Right lobe of liver (tissue), 6 donors: ENCODE results near the gene HBZ. TPM values are rescaled to one million over a fixed set of nuclear protein-coding genes. Genes with fewer than 3 reads are reported as not detected.
"Not testable (repeated sequence)": the region's sequence is repeated elsewhere in the genome, so short reads cannot be mapped to it uniquely, and the experiment has no call there.

Experiments
- ATAC-seq, 4 donors: fragments of 200-7000 bp; cut with Tn5 transposase; one replicate each; pipeline ENCODE4 v1.9.1; 2020; ENCODE audit warnings: mild to moderate bottlenecking in 4 of 4, moderate library complexity in 4 of 4
- DNase-seq, 3 donors: peaks; one replicate each; pipeline ENCODE4 v3.0.0-alpha.2; 2020
- H3K27ac ChIP-seq, 3 donors: fragments of 200-600 bp; one replicate each; pipeline ENCODE4 v1.8.0; 2022
- H3K27me3 ChIP-seq, 2 donors: fragments of 200-600 bp; one replicate each; pipeline ENCODE4 v1.8.0; 2022
- H3K36me3 ChIP-seq, 4 donors: fragments of 200-600 bp; sonication (generic) in 1 of 4; one replicate each; pipeline versions ENCODE4 v1.5.1 to v1.8.0; 2017 to 2022; ENCODE audit warnings: control low read depth in 1 of 4
- H3K4me1 ChIP-seq, 4 donors: fragments of 200-600 bp; sonication (generic) in 1 of 4; one replicate each; pipeline versions ENCODE4 v1.5.1 to v1.8.0; 2017 to 2022; ENCODE audit warnings: control low read depth in 1 of 4
- H3K4me3 ChIP-seq, 3 donors: fragments of 200-600 bp; one replicate each; pipeline ENCODE4 v1.8.0; 2022
- H3K9me3 ChIP-seq, 4 donors: fragments of 200-600 bp; sonication (generic) in 1 of 4; one replicate each; pipeline versions ENCODE4 v1.5.1 to v1.8.0; 2017 to 2022; ENCODE audit warnings: control low read depth in 1 of 4
- POLR2A ChIP-seq: fragments of 450-650 bp; IDR thresholded peaks from one replicate; pipeline ENCODE4 v1.6.1; 2017; ENCODE audit warnings: antibody characterized with exemption, mild to moderate bottlenecking
- WGBS: methylation state at CpG from one replicate; pipeline ENCODE4 v1.1.6; 2018; ENCODE audit warnings: low coverage, low lambda C conversion rate; ENCODE audit not compliant: insufficient coverage; ENCODE audit errors: missing lambda C conversion rate; 5-methylcytosine and 5-hydroxymethylcytosine counted together
- intact Hi-C, 2 donors: fragments of 100-400 bp; cut with DNase I; formaldehyde crosslinking; loops; one replicate each; pipeline versions ENCODE4 v1.11.2 to v1.14.1; 2022
- total RNA-seq, 6 experiments: library from RNA; depleted of rRNA in 2 of 6; stranded (reverse); fragments of >200 nt in 2 of 6; fragmentation: NEBNext Ultra II Directional in 3 of 6; extraction: Animal tissue kit (Norgen Biotek cat#: 25700) in 3 of 6; gene quantifications; one replicate each; pipeline versions ENCODE4 v1.1.0 to v1.2.4, GENCODE V29; 2016 to 2023
- TF ChIP-seq, protein P1 (sequence below), 4 donors: fragments of 200-600 bp in 3 of 4; fragments of 450-650 bp in 1 of 4; IDR thresholded peaks; one replicate each; pipeline versions ENCODE4 v1.5.1 to v1.8.0; 2016 to 2022; ENCODE audit warnings: antibody characterized with exemption in 4 of 4, mild to moderate bottlenecking in 2 of 4
- donor health status: DM: no; HTN: yes; CAD: no.
- donor health status: DM: no; HTN: no; CAD: no.
- donor health status: DM: no; HTN: no; CAD: no.
- donor health status: DM: no; HTN: yes; CAD: no.
- donor health status: DM: no; HTN: yes; CAD: no.

HBZ gene
- total RNA-seq, 6 experiments from 2014 or later: 0.81 TPM; not detected in 5

DNA sequence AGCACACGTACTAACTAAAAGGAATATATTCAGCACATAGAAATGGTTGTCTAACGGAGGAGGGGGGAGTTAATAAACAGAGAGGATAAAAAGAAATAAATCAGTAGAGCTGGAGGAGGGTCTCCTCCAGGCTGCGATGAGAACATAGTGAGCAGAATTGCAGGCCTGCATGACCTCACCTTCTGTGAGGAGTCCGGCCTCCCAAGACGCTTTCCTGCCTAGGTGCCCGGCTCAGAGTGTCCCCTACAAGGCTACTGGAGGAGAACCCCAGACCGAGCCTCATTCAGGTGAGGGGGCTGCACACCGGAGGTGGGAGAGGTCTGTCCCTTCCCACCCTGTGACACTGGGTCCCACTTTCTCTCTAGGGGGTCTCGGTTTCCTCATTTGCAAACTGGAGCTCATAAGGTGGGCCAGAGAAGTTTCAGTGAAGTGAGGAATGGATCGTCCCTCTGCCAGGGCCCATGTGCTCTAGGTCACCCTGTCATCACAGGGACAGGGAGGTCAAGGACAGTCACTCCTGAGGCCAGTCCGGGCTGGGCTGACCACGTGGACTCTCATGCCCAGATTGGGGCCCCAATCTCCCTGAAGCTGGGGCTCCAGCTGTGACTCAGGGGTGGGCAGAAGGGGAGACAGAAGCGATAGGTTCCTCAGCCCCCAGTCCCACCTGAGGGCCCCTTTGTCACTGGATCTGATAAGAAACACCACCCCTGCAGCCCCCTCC, 10.0 kb downstream of the HBZ start:
- no peak overlapping the region for H3K4me3 ChIP-seq
- no peak for TF ChIP-seq POLR2A
- TF ChIP-seq, protein P1, sequence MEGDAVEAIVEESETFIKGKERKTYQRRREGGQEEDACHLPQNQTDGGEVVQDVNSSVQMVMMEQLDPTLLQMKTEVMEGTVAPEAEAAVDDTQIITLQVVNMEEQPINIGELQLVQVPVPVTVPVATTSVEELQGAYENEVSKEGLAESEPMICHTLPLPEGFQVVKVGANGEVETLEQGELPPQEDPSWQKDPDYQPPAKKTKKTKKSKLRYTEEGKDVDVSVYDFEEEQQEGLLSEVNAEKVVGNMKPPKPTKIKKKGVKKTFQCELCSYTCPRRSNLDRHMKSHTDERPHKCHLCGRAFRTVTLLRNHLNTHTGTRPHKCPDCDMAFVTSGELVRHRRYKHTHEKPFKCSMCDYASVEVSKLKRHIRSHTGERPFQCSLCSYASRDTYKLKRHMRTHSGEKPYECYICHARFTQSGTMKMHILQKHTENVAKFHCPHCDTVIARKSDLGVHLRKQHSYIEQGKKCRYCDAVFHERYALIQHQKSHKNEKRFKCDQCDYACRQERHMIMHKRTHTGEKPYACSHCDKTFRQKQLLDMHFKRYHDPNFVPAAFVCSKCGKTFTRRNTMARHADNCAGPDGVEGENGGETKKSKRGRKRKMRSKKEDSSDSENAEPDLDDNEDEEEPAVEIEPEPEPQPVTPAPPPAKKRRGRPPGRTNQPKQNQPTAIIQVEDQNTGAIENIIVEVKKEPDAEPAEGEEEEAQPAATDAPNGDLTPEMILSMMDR (IDR thresholded peaks at IDR 0.05): no peak

DNA sequence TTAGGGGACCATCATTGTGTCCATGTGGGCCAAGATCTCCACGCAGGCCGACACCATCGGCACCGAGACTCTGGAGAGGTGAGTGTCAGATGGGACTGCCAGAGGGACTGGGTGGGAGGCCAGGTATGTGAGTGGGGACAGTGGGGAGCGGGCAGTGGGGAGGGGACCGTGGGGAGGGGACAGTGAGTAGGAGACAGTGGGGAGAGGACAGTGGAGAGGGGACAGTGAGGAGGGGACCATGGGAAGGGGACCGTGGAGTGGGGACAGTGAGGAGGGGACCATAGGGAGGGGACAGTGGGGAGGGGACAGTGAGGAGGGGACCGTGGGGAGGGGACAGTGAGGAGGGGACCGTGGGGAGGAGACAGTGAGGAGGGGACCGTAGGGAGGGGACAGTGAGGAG, 10.7 kb downstream of the HBZ start:
- H3K9me3 ChIP-seq, DNase-seq, H3K4me1 ChIP-seq, intact Hi-C loops, H3K4me3 ChIP-seq, ATAC-seq, H3K27ac ChIP-seq, H3K36me3 ChIP-seq: not testable (repeated sequence)
- H3K27me3 ChIP-seq: peaks cover 13 to 31% of the 10 kb centered on the region in 2 donors
- 82% methylated on average over 10 of the region's 10 CpGs for WGBS

More for the DNA sequence above, 10.0 kb downstream of the HBZ start:
- peaks cover 0 to 7% (median 0%) of the 10 kb centered on the region in 4 donors for H3K4me1 ChIP-seq
- H3K27me3 ChIP-seq: peaks cover 13 to 24% of the 10 kb centered on the region in 2 donors
- WGBS: 87% methylated on average over 8 of the region's 13 CpGs
- ATAC-seq: no peak
- intact Hi-C loops: no loop called here
- no peak overlapping the region for H3K27ac ChIP-seq
- H3K36me3 ChIP-seq: no peaks in the 10 kb centered on the region
- no peak for DNase-seq
- no peaks in the 10 kb centered on the region for H3K9me3 ChIP-seq

DNA sequence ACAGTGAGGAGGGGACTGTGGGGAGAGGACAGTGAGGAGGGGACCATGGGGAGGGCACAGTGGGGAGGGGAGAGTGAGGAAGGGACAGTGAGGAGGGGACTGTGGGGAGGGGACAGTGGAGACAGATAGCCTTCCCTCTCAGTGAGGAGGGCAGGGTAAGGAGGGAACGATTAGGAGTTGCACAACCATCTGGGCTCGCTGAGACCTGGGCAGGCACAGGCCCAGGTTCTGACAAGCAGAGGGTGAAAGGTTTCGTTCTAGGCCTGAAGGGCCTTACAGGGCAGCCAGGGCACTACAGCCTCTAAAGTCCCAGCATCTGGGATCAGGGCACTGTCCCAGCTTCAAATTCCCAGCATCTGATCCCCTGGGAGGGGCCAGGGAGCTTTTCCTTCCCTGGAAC, 11.3 kb downstream of the HBZ start:
- H3K9me3 ChIP-seq, H3K4me1 ChIP-seq, H3K4me3 ChIP-seq, H3K36me3 ChIP-seq, DNase-seq, H3K27ac ChIP-seq, intact Hi-C loops: not testable (repeated sequence)
- peaks cover 13 to 37% of the 10 kb centered on the region in 2 donors for H3K27me3 ChIP-seq
- no CpG with 5 or more reads among the region's 3 CpGs for WGBS
- ATAC-seq: peak; percentile 66 to 97 (median 85)

DNA sequence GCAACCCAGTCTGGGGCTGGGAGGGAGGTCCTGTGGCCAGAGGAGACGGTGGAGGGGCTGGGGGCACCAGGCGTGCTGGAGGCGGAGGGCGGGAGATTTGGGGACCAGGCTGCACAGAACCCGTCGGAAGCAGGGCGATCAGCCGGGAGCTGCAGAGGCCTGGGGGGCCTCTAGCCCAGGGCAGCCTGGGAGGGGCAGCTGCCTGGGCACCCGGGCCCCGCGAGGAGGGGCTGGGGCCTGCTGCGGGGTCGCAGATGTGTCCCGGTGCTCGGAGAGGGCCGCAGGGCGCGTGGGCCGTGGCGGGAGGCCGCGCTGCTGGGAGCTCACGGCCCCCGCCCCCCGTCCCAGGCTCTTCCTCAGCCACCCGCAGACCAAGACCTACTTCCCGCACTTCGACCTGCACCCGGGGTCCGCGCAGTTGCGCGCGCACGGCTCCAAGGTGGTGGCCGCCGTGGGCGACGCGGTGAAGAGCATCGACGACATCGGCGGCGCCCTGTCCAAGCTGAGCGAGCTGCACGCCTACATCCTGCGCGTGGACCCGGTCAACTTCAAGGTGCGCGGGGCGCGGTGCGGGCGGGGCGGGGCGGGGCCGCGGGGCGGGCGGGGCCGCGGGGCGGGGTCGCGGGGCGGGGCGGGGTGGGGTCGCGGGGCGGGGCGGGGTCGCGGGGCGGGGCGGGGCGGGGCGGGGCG, 11.8 kb downstream of the HBZ start:
- intact Hi-C loops: not testable (repeated sequence)
- peaks cover 13 to 40% of the 10 kb centered on the region in 2 donors for H3K27me3 ChIP-seq

DNA sequence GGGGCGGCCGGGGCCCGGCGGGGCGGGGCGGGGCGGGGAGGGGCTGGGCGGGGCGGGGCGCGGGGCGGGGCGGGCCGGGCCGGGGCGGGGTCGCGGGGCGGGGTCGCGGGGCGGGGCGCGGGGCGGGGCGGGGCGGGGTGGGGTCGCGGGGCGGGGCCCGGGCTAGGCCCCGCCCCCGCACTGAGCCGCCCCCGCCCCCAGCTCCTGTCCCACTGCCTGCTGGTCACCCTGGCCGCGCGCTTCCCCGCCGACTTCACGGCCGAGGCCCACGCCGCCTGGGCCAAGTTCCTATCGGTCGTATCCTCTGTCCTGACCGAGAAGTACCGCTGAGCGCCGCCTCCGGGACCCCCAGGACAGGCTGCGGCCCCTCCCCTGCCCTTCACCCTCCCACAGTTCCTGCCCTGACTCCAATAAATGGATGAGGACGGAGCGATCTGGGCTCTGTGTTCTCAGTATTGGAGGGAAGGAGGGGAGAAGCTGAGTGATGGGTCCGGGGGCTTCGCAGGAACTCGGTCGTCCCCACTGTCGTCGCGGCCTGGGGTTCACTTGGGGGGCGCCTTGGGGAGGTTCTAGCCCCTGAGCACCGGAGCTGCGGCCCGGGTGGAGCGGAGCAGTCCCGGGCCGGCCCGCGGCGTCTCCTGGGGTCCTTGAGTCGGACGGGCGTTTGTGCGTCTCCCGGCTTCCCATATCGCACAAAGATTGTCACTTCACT, 12.5 kb downstream of the HBZ start:
- TF ChIP-seq, protein P1 (IDR thresholded peaks at IDR 0.05): no peak
- no peak for TF ChIP-seq POLR2A
- Histone ChIP-seq H3K36me3 (no peaks in the 10 kb centered on the region), H3K4me1 (peaks cover 0 to 7% (median 0%) of the 10 kb centered on the region in 4 donors), H3K4me3 (no peak overlapping the region), H3K9me3 (no peaks in the 10 kb centered on the region), H3K27me3 (peaks cover 13 to 40% of the 10 kb centered on the region in 2 donors), H3K27ac (no peak overlapping the region)
- 0% methylated on average over 8 of the region's 77 CpGs for WGBS
- DNase-seq: no peak
- no peak for ATAC-seq
- intact Hi-C loops: no loop called here

More for the DNA sequence above, 11.8 kb downstream of the HBZ start:
- H3K36me3 ChIP-seq, H3K4me3 ChIP-seq, H3K4me1 ChIP-seq, DNase-seq, H3K27ac ChIP-seq, H3K9me3 ChIP-seq: not testable (repeated sequence)
- no CpG with 5 or more reads among the region's 80 CpGs for WGBS
- ATAC-seq: peak in 1 of 4 donors; percentile 8
